Ovary (tissue), 9 donors: Measurements from ENCODE around the gene USP24. TPM values are rescaled to one million over a fixed set of nuclear protein-coding genes. Genes with fewer than 3 reads are reported as not detected.
"Not testable (repeated sequence)": the region's sequence is repeated elsewhere in the genome, so short reads cannot be mapped to it uniquely, and the experiment has no call there.

Experiments used
- DNase-seq, 5 donors: peaks; one replicate each; pipeline ENCODE4 v3.0.0-alpha.2; 2019 to 2020
- H3K27ac ChIP-seq, 2 donors: fragments of 200-600 bp; one replicate each; pipeline versions ENCODE4 v1.5.1 to v1.8.0; 2019 to 2022
- H3K27me3 ChIP-seq: fragments of 200-600 bp; one replicate; pipeline ENCODE4 v1.8.0; 2022
- H3K36me3 ChIP-seq: fragments of 200-600 bp; sonication (generic); one replicate; pipeline ENCODE4 v1.5.1; 2019
- H3K4me1 ChIP-seq: one replicate; pipeline ENCODE4 v1.8.1; 2013; ENCODE audit warnings: mild to moderate bottlenecking, moderate library complexity; ENCODE audit not compliant: insufficient read depth
- H3K4me3 ChIP-seq: fragments of 200-600 bp; sonication (generic); one replicate; pipeline ENCODE4 v1.5.1; 2017
- H3K9me3 ChIP-seq, 2 donors: fragments of 200-600 bp in 1 of 2; sonication (generic) in 1 of 2; one replicate each; pipeline versions ENCODE4 v1.5.1 to v1.8.1; 2013 to 2019; ENCODE audit warnings: mild to moderate bottlenecking in 1 of 2, moderate library complexity in 1 of 2
- CTCF ChIP-seq, 3 donors: fragments of 450-650 bp in 2 of 3; fragments of 200-600 bp in 1 of 3; IDR thresholded peaks; one replicate each; pipeline versions ENCODE4 v1.5.1 to v1.8.0; 2016 to 2022; ENCODE audit warnings: antibody characterized with exemption in 3 of 3, mild to moderate bottlenecking in 1 of 3
- EP300 ChIP-seq: sonication (generic); formaldehyde crosslinking; IDR thresholded peaks from one replicate; pipeline ENCODE4 v1.6.1; 2017; ENCODE audit warnings: antibody characterized with exemption
- POLR2A ChIP-seq: fragments of 450-650 bp; IDR thresholded peaks from one replicate; pipeline ENCODE4 v1.6.1; 2017; ENCODE audit warnings: antibody characterized with exemption, mild to moderate bottlenecking, moderate library complexity
- WGBS, 3 donors: extraction: QIAGEN DNeasy Blood & Tissue Kit in 1 of 3; methylation state at CpG; one replicate each; pipeline versions ENCODE4 v1.1.5 to v1.1.7; 2013 to 2017; 5-methylcytosine and 5-hydroxymethylcytosine counted together
- intact Hi-C, 4 donors: fragments of 100-400 bp; cut with DNase I; formaldehyde crosslinking; loops; one replicate each; pipeline versions ENCODE4 v1.11.0 to v1.15.1; 2022 to 2023
- polyA plus RNA-seq, 2 donors: library from polyadenylated mRNA; stranded (reverse); fragments of 200-250 nt in 1 of 2; fragments of 350-450 nt in 1 of 2; fragmentation: Illumina TruSeq in 1 of 2; extraction: RNeasy Lipid Tissue Mini Kit (QIAGEN cat#74804) in 1 of 2; gene quantifications; one replicate each; pipeline ENCODE4 v1.2.3, GENCODE V29; 2013 to 2014
- total RNA-seq, 7 donors: library from RNA; depleted of rRNA in 2 of 7; stranded (reverse); fragments of >200 nt in 2 of 7; fragmentation: NEBNext Ultra II Directional in 3 of 7; extraction: Animal tissue kit (Norgen Biotek cat#: 25700) in 3 of 7; gene quantifications; one replicate each; pipeline versions ENCODE4 v1.1.0 to v1.2.4, GENCODE V29; 2016 to 2023
- donor health status: DM: no; HTN: no; CAD: no; lungs with moderate emphysema.
- donor health status: DM: no; HTN: no; CAD: no.
- donor health status: Bipolar disorder and iron deficiency.
- donor health status: DM: yes; HTN: yes; CAD: no.
- donor health status: DM: no; HTN: no; CAD: no.
- donor health status: DM: yes; HTN: yes; CAD: no.

The USP24 gene
- total and polyA plus RNA-seq, 9 donors, result 11.5 to 51.4 (median 33.5) TPM

GRCh38 chr1:55035904-55036303, 179.3 kb downstream of the USP24 start:
- Histone ChIP-seq H3K27me3 (no peaks in the 10 kb centered on the region), H3K27ac (no peak overlapping the region)

GRCh38 chr1:55034476-55035133, 180.6 kb downstream of the USP24 start:
- Histone ChIP-seq H3K27ac (no peak overlapping the region), H3K4me1 (no peaks in the 10 kb centered on the region), H3K36me3 (no peaks in the 10 kb centered on the region), H3K9me3 (no peaks in the 10 kb centered on the region), H3K4me3 (no peak overlapping the region), H3K27me3 (no peaks in the 10 kb centered on the region)
- intact Hi-C loops, result no loop called here
- no peak for TF ChIP-seq EP300
- TF ChIP-seq CTCF (IDR thresholded peaks at IDR 0.05), result no peak
- no peak for TF ChIP-seq POLR2A
- WGBS, 3 donors, result 79 to 83% (median 82%) methylated on average over 6 of the region's 6 CpGs
- no peak for DNase-seq

More at GRCh38 chr1:55035904-55036303, 179.3 kb downstream of the USP24 start:
- DNase-seq, result no peak
- no peak overlapping the region for H3K4me3 ChIP-seq
- no peaks in the 10 kb centered on the region for H3K9me3 ChIP-seq
- intact Hi-C loops, result no loop called here
- TF ChIP-seq EP300, result no peak
- no peak for TF ChIP-seq POLR2A
- no peak for TF ChIP-seq CTCF (IDR thresholded peaks at IDR 0.05)
- no peaks in the 10 kb centered on the region for H3K36me3 ChIP-seq
- WGBS, 3 donors, result 69 to 82% (median 78%) methylated on average over 4 of the region's 4 CpGs
- H3K4me1 ChIP-seq, result no peaks in the 10 kb centered on the region

- H3K36me3 ChIP-seq, result no peaks in the 10 kb centered on the region
- no peak for TF ChIP-seq CTCF (IDR thresholded peaks at IDR 0.05)
- no peak for TF ChIP-seq POLR2A
- no peak for TF ChIP-seq EP300
- no peak overlapping the region for H3K27ac ChIP-seq
- H3K4me1 ChIP-seq, result no peaks in the 10 kb centered on the region
- DNase-seq, result no peak
- no peak overlapping the region for H3K4me3 ChIP-seq
- H3K27me3 ChIP-seq, result no peaks in the 10 kb centered on the region
- H3K9me3 ChIP-seq, result no peaks in the 10 kb centered on the region
- WGBS, 3 donors, result 67 to 74% (median 70%) methylated on average over 7 of the region's 7 CpGs
- intact Hi-C loops, result no loop called here
These were observed 181.9 kb downstream of the USP24 start for GRCh38 chr1:55033265-55033614.

- intact Hi-C loops, H3K4me1 ChIP-seq, DNase-seq, H3K4me3 ChIP-seq, H3K36me3 ChIP-seq, H3K9me3 ChIP-seq, H3K27ac ChIP-seq, H3K27me3 ChIP-seq: not testable (repeated sequence)
- 95 to 96% (median 96%) methylated on average over 5 of the region's 5 CpGs for WGBS, 3 donors
These were observed 184.1 kb downstream of the USP24 start for GRCh38 chr1:55031098-55031497.

GRCh38 chr1:55026682-55027081, 188.5 kb downstream of the USP24 start:
- H3K4me3 ChIP-seq, intact Hi-C loops, H3K9me3 ChIP-seq, H3K4me1 ChIP-seq, H3K27me3 ChIP-seq, DNase-seq, H3K36me3 ChIP-seq, H3K27ac ChIP-seq: not testable (repeated sequence)
- WGBS, 3 donors, result 82 to 91% (median 86%) methylated on average over 3 of the region's 3 CpGs

- H3K27ac ChIP-seq, H3K4me1 ChIP-seq, H3K36me3 ChIP-seq, H3K27me3 ChIP-seq, DNase-seq, intact Hi-C loops, H3K9me3 ChIP-seq, H3K4me3 ChIP-seq: not testable (repeated sequence)
- WGBS, 3 donors, result 65 to 68% (median 66%) methylated on average over 9 to 10 of the region's 10 CpGs
These were observed 191.0 kb downstream of the USP24 start for GRCh38 chr1:55024163-55024562.
